ENCODE results near the gene LRRC74A.

The LRRC74A gene

DNA sequence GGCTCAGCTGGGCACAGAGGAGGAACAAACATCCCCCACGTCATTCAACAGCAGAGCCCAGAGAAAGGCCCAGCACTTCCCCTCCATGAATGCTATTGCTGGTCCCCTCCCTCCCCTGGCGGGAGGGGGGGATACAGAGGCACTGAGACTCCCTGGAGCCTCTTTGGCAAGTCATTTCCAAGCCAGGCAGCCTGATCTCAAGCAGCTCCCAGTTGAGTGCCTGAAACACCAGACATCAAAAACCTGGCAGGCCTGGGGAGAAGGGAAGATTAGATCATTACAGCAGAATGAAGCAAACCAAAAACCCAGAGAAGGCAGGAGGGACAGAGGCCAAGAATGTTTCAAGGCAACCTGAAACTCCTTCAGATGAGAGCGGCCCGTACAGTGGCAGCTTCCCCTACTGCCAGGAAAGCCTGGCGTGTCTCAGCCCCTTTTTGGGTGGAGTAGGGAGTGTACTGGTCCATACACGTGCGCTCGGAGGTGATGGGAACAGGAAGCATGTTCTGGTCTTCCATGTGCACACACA lies 92.1 kb downstream of the LRRC74A start:
- DNase-seq (ENCODE audit: extremely low read depth in 1 of 2, low read depth in 1 of 2), result no peak

DNA sequence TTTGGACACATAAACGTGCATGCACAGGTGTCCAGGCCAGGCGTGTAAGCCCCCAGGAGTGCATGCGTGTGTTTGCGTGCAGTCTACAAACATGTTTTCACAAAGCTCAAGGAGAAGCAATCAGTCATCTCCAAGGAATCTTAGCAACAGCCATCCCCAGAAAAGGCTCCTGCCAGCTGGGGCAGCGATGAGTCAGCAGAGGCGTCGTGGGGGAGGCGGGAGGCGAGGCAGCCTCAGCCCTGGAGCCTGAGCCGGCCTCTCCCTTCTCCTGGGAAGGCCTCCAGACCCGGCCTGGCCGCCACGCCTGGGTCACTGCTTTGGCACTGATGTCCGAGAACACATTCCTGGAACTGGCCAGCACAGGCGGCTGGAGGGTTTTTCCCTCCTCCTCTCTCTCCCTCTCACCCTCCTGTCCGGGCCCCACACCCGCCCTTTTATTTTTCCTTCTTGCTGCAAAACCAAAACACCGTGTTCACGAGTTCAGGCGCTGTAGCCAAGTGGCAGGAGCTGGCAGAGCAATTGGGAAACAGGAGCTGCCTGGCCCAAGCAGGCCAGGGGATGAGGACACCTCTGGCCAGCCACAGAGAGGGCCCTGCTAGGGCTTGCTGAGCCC lies 92.7 kb downstream of the LRRC74A start:
- DNase-seq (ENCODE audit: extremely low read depth in 1 of 2, low read depth in 1 of 2), result no peak

All from activated CD8-positive, alpha-beta memory T cell treated with anti-CD3 and anti-CD28 coated beads for 1 hour (primary cell).